Prostate gland (tissue), 2 donors: ENCODE measurements around the gene LRRC42. TPM values are rescaled to one million over a fixed set of nuclear protein-coding genes. Genes with fewer than 3 reads are reported as not detected.

Experiments
- DNase-seq: peaks from one replicate; pipeline ENCODE4 v3.0.0-alpha.2; 2019; ENCODE audit warnings: low spot score
- H3K27ac ChIP-seq, 2 donors: fragments of 200-600 bp; sonication (generic); 2 replicates each; pipeline ENCODE4 v1.5.1; 2017 to 2019
- H3K27me3 ChIP-seq: fragments of 200-600 bp; sonication (generic); replicated peaks from 2 replicates; pipeline ENCODE4 v1.5.1; 2019; ENCODE audit not compliant: insufficient read depth
- H3K36me3 ChIP-seq, 2 donors: fragments of 200-600 bp; sonication (generic); 1 replicate in 1 of 2; 2 replicates in 1 of 2; pipeline versions ENCODE4 v1.5.1 to v1.8.1; 2017 to 2019
- H3K4me1 ChIP-seq: fragments of 200-600 bp; sonication (generic); replicated peaks from 2 replicates; pipeline ENCODE4 v1.5.1; 2019
- H3K4me3 ChIP-seq, 2 donors: fragments of 200-600 bp; sonication (generic); 2 replicates each; pipeline ENCODE4 v1.5.1; 2017 to 2019
- H3K9me3 ChIP-seq: fragments of 200-600 bp; sonication (generic); 2 replicates; pipeline ENCODE4 v1.5.1; 2017
- POLR2A ChIP-seq: fragments of 450-650 bp; IDR thresholded peaks from one replicate; pipeline ENCODE4 v1.6.1; 2016; ENCODE audit warnings: antibody characterized with exemption, mild to moderate bottlenecking
- POLR2AphosphoS5 ChIP-seq: sonication (generic); formaldehyde crosslinking; IDR thresholded peaks from one replicate; pipeline ENCODE4 v1.6.1; 2017; ENCODE audit warnings: antibody characterized with exemption
- WGBS: methylation state at CpG from one replicate; pipeline ENCODE4 v1.1.5; 2018; 5-methylcytosine and 5-hydroxymethylcytosine counted together
- intact Hi-C: fragments of 100-400 bp; cut with DNase I; formaldehyde crosslinking; loops from one replicate; pipeline ENCODE4 v1.14.2; 2022
- total RNA-seq, 2 donors: library from RNA; depleted of rRNA; stranded (reverse); fragments of >200 nt; gene quantifications; one replicate each; pipeline ENCODE4 v1.1.0, GENCODE V29; 2016
- TF ChIP-seq, protein P1 (sequence below), 4 experiments: fragments of 200-600 bp in 2 of 4; fragments of 450-650 bp in 2 of 4; sonication (generic) in 2 of 4; IDR thresholded peaks; 1 replicate in 3 of 4; 2 replicates in 1 of 4; pipeline ENCODE4 v1.5.1; 2016 to 2019; ENCODE audit warnings: antibody characterized with exemption in 4 of 4, mild to moderate bottlenecking in 2 of 4, moderate library complexity in 2 of 4

The LRRC42 gene
- total RNA-seq, 2 donors from 2014 or later, result 21.1 to 31.8 TPM

DNA sequence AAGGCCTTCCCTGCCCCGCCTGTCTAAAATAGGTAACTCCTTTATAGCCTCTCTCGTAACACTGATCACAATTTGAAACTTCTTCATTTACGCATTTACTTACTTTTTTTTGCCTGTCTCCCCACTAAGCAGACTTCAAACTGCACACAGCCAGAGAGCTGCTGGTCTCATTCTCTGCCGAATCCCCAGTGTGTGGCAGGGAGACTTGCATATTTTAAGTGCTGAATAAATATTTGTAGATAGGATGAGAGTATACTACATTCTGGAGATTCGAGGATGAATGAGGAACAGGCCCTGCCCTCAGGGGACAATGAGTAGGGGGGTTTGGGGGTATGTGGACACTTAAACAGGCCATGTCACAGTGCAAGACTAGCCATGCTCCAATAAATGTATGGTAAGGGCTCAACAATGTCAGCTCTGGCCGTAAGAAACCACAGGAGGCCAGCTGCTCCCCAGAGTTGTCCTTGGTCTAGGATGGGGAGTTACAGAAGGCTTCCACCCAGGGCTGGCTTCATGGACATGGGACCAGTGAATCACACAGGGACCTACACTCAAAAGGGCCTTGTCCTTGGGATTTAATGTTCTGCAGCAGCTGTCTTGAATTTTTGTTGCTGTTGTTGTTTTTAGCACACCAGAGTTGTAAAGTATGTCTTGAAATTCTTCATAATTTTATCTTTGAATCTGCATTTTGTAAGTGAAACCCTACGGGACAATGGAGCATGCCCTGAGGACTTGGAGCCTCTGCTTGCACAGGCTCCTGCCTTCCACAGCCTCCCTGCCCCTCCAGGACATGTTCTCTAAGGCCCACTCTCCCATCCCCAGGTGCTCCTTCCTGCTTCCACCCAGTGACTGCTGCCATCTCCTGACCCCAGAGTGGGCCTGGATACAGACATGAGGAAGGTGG lies 43.7 kb upstream of the LRRC42 start:
- H3K9me3 ChIP-seq, result no peaks in the 10 kb centered on the region
- 61% methylated on average over 7 of the region's 7 CpGs for WGBS
- H3K36me3 ChIP-seq, result no peaks in the 10 kb centered on the region
- no peaks in the 10 kb centered on the region for H3K27me3 ChIP-seq
- intact Hi-C loops, result no loop called here
- TF ChIP-seq, protein P1, sequence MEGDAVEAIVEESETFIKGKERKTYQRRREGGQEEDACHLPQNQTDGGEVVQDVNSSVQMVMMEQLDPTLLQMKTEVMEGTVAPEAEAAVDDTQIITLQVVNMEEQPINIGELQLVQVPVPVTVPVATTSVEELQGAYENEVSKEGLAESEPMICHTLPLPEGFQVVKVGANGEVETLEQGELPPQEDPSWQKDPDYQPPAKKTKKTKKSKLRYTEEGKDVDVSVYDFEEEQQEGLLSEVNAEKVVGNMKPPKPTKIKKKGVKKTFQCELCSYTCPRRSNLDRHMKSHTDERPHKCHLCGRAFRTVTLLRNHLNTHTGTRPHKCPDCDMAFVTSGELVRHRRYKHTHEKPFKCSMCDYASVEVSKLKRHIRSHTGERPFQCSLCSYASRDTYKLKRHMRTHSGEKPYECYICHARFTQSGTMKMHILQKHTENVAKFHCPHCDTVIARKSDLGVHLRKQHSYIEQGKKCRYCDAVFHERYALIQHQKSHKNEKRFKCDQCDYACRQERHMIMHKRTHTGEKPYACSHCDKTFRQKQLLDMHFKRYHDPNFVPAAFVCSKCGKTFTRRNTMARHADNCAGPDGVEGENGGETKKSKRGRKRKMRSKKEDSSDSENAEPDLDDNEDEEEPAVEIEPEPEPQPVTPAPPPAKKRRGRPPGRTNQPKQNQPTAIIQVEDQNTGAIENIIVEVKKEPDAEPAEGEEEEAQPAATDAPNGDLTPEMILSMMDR (IDR thresholded peaks at IDR 0.05), result no peak
- TF ChIP-seq POLR2A, result no peak
- TF ChIP-seq POLR2AphosphoS5, result no peak
- H3K4me3 ChIP-seq, result no peak overlapping the region
- H3K27ac ChIP-seq, result no peak overlapping the region
- H3K4me1 ChIP-seq, result peaks cover 6% of the 10 kb centered on the region
- no peak for DNase-seq

DNA sequence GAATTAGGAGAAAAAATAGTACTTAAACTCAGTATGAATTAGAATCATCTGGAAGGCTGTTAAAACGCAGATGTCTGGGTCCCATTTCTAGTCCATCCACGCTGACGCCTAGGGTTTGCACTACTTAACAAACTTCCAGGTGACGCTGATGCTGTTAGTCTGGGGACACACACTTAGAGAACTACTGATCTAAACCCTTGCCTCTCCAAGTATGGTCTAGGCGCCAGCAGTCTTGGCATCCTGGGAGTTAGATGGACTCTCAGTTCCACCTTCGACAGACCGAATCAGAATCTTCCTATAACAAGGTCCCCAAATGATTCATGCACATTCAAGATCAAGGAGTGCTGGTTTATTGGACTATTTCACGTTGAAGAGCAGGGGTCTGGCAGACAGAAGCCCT lies 40.6 kb upstream of the LRRC42 start:
- TF ChIP-seq, protein P1 (IDR thresholded peaks at IDR 0.05), result no peak
- TF ChIP-seq POLR2A, result no peak
- no peak for TF ChIP-seq POLR2AphosphoS5
- Histone ChIP-seq H3K36me3 (no peaks in the 10 kb centered on the region), H3K4me3 (no peak overlapping the region), H3K9me3 (no peaks in the 10 kb centered on the region), H3K27ac (no peak overlapping the region), H3K27me3 (no peaks in the 10 kb centered on the region), H3K4me1 (no peaks in the 10 kb centered on the region)
- intact Hi-C loops, result no loop called here
- 94% methylated on average over 8 of the region's 8 CpGs for whole genome bisulfite sequencing
- no peak for DNase-seq

DNA sequence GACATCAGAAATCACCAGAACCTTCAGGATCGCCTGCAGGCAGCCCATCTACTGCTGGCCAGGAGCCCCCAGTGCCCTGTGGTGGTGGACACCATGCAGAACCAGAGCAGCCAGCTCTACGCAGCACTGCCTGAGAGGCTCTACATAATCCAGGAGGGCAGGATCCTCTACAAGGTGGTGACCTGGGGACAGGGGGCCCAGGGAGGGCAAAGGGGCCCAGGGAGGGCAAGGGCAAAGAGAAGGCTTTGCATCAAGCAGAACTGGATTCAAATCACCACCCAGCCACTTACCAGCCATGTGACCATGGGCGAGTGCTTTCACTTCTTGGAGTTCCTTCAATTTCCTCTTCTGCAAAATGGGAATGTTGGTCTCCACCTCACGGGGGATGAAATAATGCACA lies 40.0 kb upstream of the LRRC42 start:
- WGBS, result 90% methylated on average over 4 of the region's 4 CpGs

DNA sequence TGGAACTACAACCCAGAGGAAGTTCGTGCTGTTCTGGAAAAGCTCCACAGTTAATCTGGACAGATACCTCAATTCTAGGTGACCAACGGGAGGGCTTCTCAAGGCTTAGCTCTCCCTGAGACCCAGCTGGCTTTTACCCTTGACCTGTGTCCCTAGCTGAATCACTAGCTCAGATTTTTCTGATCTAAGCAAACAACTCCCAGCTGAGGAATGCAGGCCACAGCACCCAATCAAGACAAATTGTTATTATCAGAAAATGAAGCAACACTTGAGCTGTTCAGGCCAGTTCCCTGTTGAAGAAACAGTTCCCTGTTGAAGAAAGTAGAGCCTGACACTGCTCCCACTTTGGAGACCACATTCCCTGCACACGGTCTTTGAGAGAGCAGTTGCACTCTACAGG lies 36.2 kb upstream of the LRRC42 start:
- WGBS, result 93% methylated on average over 3 of the region's 3 CpGs

More for the DNA sequence above, 40.0 kb upstream of the LRRC42 start:
- intact Hi-C loops, result no loop called here
- no peak overlapping the region for H3K27ac ChIP-seq
- DNase-seq, result no peak
- TF ChIP-seq POLR2AphosphoS5 (no peak), POLR2A (no peak)
- TF ChIP-seq, protein P1 (IDR thresholded peaks at IDR 0.05), result no peak
- no peaks in the 10 kb centered on the region for H3K4me1 ChIP-seq
- H3K9me3 ChIP-seq, result no peaks in the 10 kb centered on the region
- H3K4me3 ChIP-seq, result no peak overlapping the region
- no peaks in the 10 kb centered on the region for H3K36me3 ChIP-seq
- H3K27me3 ChIP-seq, result no peaks in the 10 kb centered on the region

More for the DNA sequence above, 36.2 kb upstream of the LRRC42 start:
- DNase-seq, result no peak
- H3K4me3 ChIP-seq, result no peak overlapping the region
- no peaks in the 10 kb centered on the region for H3K36me3 ChIP-seq
- H3K27me3 ChIP-seq, result no peaks in the 10 kb centered on the region
- no peak overlapping the region for H3K27ac ChIP-seq
- intact Hi-C loops, result no loop called here
- no peaks in the 10 kb centered on the region for H3K4me1 ChIP-seq
- TF ChIP-seq POLR2A (no peak), POLR2AphosphoS5 (no peak)
- TF ChIP-seq, protein P1 (IDR thresholded peaks at IDR 0.05), result no peak
- H3K9me3 ChIP-seq, result no peaks in the 10 kb centered on the region
